Kidney (tissue), 14 donors: Measurements from ENCODE around the gene RTN4RL2. TPM values are rescaled to one million over a fixed set of nuclear protein-coding genes. Genes with fewer than 3 reads are reported as not detected.

Experiments
- DNase-seq, 5 donors: peaks; one replicate each; pipeline ENCODE4 v3.0.0-alpha.2; 2013 to 2020
- FAIRE-seq: peaks from 2 replicates; lab custom pipeline; 2012; peaks lifted over from hg19 to GRCh38; lab: Jason Lieb, UNC
- H3K27ac ChIP-seq, 2 donors: one replicate each; pipeline ENCODE4 v1.7.0; 2013; ENCODE audit warnings: low read depth in 2 of 2, low read length in 2 of 2, inconsistent platforms in 1 of 2
- H3K27me3 ChIP-seq: one replicate; pipeline ENCODE4 v1.7.1; 2013; ENCODE audit warnings: low read length, inconsistent platforms; ENCODE audit not compliant: control insufficient read depth, insufficient read depth
- H3K36me3 ChIP-seq, 3 donors: one replicate each; pipeline versions ENCODE4 v1.7.0 to v1.7.1; 2013; ENCODE audit warnings: low read length in 3 of 3, control low read depth in 1 of 3, inconsistent platforms in 1 of 3; ENCODE audit not compliant: insufficient read depth in 3 of 3, control insufficient read depth in 2 of 3
- H3K4me1 ChIP-seq, 3 donors: one replicate each; pipeline versions ENCODE4 v1.7.0 to v1.7.1; 2013; ENCODE audit warnings: low read length in 3 of 3, inconsistent platforms in 1 of 3, low read depth in 1 of 3; ENCODE audit not compliant: control insufficient read depth in 2 of 3, insufficient read depth in 2 of 3
- H3K4me3 ChIP-seq, 3 donors: one replicate each; pipeline versions ENCODE4 v1.7.0 to v1.8.1; 2013; ENCODE audit warnings: low read length in 3 of 3, control low read depth in 1 of 3, inconsistent platforms in 1 of 3
- H3K9ac ChIP-seq, 3 donors: one replicate each; pipeline versions ENCODE4 v1.7.0 to v1.7.1; 2013; ENCODE audit warnings: low read length in 3 of 3, control low read depth in 1 of 3, inconsistent platforms in 1 of 3
- H3K9me3 ChIP-seq, 3 donors: one replicate each; pipeline versions ENCODE4 v1.7.0 to v1.7.1; 2013; ENCODE audit warnings: low read length in 3 of 3, control low read depth in 1 of 3, inconsistent platforms in 1 of 3; ENCODE audit not compliant: control insufficient read depth in 2 of 3, insufficient read depth in 1 of 3
- CTCF ChIP-seq: IDR thresholded peaks from 3 replicates; pipeline ENCODE4 v1.5.1; 2012; ENCODE audit warnings: mild to moderate bottlenecking, moderate library complexity, borderline replicate concordance; ENCODE audit not compliant: insufficient read depth; ENCODE audit errors: extremely low read depth
- intact Hi-C: fragments of 100-400 bp; cut with DNase I; formaldehyde crosslinking; loops from one replicate; pipeline ENCODE4 v1.11.1; 2022
- polyA plus RNA-seq: library from polyadenylated mRNA; stranded (reverse); fragments of 350-450 nt; fragmentation: Illumina TruSeq; extraction: RNeasy Lipid Tissue Mini Kit (QIAGEN cat#74804); gene quantifications from one replicate; pipeline ENCODE4 v1.2.3, GENCODE V29; 2014; ENCODE audit warnings: low read depth, low replicate concordance; ENCODE audit not compliant: insufficient read depth
- total RNA-seq: library from RNA; stranded (reverse); fragmentation: NEBNext Ultra II Directional; extraction: Animal tissue kit (Norgen Biotek cat#: 25700); gene quantifications from one replicate; pipeline ENCODE4 v1.2.1, GENCODE V29; 2021
- donor health status: control.
- donor health status: control.
- donor health status: control.
- donor health status: control.
- donor health status: control.
- donor health status: DM: yes; HTN: yes; CAD: no.
- donor health status: Normal renal cell carcinoma (clear cell type).

RTN4RL2 gene
- total and polyA plus RNA-seq, 2 donors from 2014 or later = 2.6 to 5.5 TPM

- no peak for FAIRE-seq
Observed at GRCh38 chr11:57481915-57482781, 21.8 kb downstream of the RTN4RL2 start.

GRCh38 chr11:57482782-57483561 lies 22.6 kb downstream of the RTN4RL2 start:
- H3K9ac ChIP-seq = no peak overlapping the region
- FAIRE-seq = no peak

More at GRCh38 chr11:57481915-57482781, 21.8 kb downstream of the RTN4RL2 start:
- Histone ChIP-seq H3K36me3 (peaks cover 0 to 3% (median 0%) of the 10 kb centered on the region in 3 donors), H3K4me1 (peaks cover 0 to 7% (median 0%) of the 10 kb centered on the region in 3 donors), H3K9ac (no peak overlapping the region), H3K27me3 (no peaks in the 10 kb centered on the region), H3K4me3 (peak overlapping the region in 1 of 3 donors; percentile 36), H3K9me3 (no peaks in the 10 kb centered on the region), H3K27ac (no peak overlapping the region)
- intact Hi-C loops = no loop called here
- TF ChIP-seq CTCF = no peak
- DNase-seq = peak in 2 of 5 donors; percentile 20 to 60

GRCh38 chr11:57483562-57483918 lies 23.2 kb downstream of the RTN4RL2 start:
- Histone ChIP-seq H3K27ac (no peak overlapping the region), H3K27me3 (no peaks in the 10 kb centered on the region), H3K9ac (no peak overlapping the region), H3K4me1 (peaks cover 0 to 7% (median 0%) of the 10 kb centered on the region in 3 donors), H3K4me3 (no peak overlapping the region), H3K36me3 (peaks cover 0 to 3% (median 0%) of the 10 kb centered on the region in 3 donors), H3K9me3 (no peaks in the 10 kb centered on the region)
- FAIRE-seq = no peak
- no peak for TF ChIP-seq CTCF
- intact Hi-C loops = no loop called here
- DNase-seq = peak in 1 of 5 donors; percentile 22

More at GRCh38 chr11:57482782-57483561, 22.6 kb downstream of the RTN4RL2 start:
- intact Hi-C loops = no loop called here
- DNase-seq = peak; percentile 79 to 89 (median 82)
- TF ChIP-seq CTCF = peak; percentile 55
- Histone ChIP-seq H3K9me3 (no peaks in the 10 kb centered on the region), H3K27me3 (no peaks in the 10 kb centered on the region), H3K4me1 (peaks cover 0 to 7% (median 0%) of the 10 kb centered on the region in 3 donors), H3K27ac (no peak overlapping the region), H3K4me3 (peak overlapping the region in 2 of 3 donors; percentile 26 to 36), H3K36me3 (peaks cover 0 to 3% (median 0%) of the 10 kb centered on the region in 3 donors)
